ELR (cell line): Measurements from ENCODE around the gene PDE10A.

Source experiments
- DNase-seq: peaks from one replicate; pipeline ENCODE4 v3.0.0-alpha.2; 2015; ENCODE audit warnings: low read depth

PDE10A gene

DNA sequence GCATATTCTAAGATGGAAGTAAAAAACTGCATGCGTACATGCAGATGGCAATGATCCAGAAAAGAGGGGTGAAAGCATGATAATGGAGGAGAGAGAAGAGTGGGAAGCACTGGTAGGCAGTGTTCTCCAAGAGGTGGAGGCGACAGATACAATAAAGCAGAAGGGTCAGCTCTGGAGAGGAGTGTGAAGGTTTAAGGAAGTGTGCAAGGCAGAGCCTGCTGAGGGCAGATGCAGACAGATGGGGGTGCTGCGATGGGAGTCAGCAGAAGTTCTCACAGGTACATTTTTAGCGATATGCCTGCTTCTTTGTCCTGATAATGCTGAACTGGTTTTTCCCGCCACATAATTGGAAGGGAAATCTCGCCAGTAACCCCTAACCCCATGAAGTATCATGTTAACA lies 272.6 kb downstream of the PDE10A start:
- no peak for DNase-seq

DNA sequence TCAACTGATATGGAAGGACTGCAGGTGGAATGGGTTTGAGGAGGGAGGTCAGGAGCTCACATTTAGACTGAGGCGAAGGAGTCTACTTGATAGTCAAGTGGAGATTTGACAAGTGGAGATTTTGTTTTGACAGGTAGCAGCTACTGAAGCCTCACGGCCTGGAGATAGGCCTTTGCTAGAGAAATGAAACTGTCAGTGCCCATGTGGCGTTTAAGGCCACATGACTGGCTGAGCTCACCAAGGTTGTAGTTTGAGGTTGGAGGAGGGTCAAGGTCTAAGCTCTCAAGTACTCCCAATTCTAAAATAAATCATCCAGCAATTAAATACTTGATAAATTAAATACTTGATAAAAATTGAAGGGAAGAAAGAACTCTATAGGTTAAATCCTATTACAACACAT lies 273.5 kb downstream of the PDE10A start:
- no peak for DNase-seq

DNA sequence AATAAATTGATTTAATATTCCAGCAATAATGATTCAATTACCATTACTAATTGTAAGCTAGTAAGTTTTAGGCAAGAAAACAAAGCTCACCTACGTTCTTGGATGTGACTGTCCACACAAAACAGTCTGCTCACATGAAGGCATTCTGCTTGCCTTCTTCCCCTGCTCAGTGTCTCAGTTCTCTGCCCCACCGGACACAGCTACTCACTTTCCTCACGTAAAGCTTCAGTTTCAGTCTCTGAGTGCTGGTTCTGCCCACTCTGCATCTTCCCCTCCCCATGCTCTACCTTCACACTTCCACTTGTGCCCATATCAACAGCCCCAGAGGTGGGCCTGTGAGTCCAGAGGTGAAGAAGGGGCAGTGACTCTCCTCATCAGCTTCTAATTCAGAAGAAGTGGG lies 279.7 kb downstream of the PDE10A start:
- no peak for DNase-seq

DNA sequence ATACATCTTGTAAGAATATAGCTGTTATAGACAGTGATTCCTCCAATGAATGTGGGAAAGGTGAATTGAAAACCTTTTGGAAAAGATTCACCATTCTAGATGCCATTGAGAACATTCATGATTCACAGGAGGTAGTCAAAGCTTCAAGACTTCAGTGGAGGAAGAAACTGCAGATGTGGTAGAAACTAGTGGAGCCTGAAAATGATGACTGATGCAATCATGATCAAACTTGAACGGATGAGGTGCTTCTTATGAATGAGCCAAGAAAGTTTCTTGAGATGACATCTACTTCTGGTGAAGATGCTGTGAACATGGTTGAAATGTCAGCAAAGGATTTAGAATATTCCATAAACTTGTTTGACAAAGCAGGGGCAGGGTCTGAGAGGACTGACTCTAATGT lies 286.9 kb downstream of the PDE10A start:
- DNase-seq = no peak

DNA sequence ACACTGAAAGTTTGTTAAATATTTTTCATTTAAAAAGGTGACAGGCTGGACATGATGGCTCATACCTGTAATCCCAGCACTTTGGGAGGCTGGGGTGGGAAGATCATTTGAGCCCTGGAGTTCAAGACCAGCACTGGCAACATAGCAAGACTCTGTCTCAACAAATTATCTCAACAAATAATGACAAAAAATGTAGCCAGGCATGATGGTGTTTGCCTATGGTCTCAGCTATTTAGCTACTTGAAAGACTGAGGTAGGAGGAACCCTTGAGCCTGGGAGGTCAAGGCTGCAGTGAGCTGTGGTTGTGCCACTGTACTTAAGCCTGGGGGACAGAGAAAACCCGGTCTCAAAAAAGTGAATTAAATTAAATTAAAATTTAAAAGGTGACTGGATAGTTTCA lies 297.7 kb downstream of the PDE10A start:
- DNase-seq = no peak

DNA sequence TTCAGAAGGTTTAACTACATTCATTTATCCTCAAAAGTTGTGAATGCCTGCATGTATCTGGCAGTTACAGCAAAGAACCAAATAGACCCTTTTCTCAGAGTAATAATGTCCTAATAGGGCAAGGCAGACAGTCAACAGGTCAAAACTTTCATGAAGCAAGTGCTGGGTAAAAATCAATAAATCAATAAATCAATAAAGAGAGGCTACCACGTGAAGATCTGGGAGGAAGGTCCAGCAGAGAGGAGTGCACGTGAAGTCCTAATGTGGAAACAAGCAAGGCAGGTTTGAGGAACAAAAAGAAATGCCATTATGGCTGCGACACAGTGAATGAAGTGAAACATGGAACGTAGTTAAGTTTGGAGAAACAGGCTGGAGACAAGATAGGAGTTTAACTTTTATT lies 317.3 kb downstream of the PDE10A start:
- DNase-seq = no peak

DNA sequence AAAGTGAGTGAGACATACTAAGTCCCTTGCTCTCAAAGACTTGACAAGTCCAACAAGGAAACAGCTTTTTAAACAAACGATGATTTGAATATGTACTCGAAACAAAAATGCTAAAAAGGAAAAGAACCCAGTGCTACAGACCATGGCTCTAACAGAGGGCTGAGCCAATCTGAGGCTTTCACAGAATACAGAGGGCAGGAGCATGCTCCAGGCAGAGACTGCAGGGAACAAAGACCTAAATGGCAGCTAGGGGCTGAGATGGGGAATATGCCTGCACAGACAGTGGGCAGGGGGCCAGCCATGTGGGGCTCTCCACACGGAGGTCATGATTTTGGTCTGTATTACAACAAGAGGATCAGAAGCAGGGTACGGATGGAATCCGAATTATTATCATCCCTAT lies 322.5 kb downstream of the PDE10A start:
- no peak for DNase-seq

DNA sequence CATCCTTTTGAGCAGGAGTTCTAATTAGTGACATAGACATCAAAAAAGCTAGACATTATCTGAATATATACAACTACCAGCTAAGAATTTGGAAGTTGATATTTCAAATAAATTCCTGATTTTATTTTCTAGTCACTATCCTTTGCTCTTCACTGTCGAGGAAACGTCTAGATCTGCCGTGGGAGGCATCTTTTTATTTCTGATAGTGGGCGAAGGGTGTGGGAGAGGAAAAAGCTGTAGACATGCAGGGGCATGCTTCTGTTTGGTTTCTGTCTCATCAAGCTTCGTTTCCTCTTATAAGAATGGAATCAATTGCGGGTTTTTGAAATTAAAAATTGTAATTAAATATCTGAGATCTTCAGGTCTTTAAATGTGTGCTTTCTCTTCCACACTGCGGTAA lies 337.4 kb downstream of the PDE10A start:
- DNase-seq = no peak

DNA sequence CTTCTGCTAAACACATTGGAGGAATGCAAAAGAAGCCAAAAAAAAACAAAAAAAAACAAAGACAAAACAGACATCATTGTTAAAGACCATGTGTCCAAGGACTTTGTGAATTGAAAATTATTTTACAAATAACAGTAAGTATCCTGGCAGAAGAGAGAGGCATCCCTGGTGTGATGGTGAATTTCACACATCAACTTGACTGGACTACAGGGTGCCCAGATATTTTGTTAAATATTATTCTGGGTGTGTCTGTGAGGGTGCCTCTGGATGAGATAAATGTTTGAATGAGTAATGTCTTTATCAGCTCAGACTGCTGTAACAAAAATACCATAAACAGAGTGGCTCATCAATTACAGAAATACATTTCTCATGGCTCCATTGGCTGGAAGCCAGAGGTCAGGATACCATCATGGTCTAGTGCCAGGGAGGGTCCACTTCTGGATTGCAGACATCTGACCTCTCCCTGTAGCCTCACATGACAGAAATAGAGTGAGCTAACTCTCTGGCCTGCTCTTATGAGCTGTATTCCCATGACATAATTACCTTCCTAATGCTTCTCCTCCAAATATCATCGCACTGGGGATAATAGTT lies 341.4 kb downstream of the PDE10A start:
- DNase-seq = no peak

DNA sequence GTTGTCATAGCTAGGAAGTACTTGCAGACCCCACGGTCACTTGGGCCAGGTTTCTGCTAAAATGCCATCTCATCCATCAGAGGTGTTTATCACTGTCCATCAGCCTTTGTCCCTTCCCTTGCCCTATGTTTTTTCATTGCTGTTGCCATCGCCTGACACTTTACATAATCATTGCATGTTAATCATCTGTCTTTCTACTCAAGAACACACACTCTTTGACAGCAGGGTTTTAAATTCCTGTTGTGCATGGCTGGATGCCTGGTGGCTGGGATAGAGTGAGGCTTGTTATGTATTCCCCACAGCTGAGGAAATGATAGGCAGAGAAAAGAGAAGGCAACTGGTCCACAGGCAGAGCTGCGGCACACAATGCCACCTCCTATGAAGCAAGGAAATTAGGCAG lies 341.9 kb downstream of the PDE10A start:
- no peak for DNase-seq

DNA sequence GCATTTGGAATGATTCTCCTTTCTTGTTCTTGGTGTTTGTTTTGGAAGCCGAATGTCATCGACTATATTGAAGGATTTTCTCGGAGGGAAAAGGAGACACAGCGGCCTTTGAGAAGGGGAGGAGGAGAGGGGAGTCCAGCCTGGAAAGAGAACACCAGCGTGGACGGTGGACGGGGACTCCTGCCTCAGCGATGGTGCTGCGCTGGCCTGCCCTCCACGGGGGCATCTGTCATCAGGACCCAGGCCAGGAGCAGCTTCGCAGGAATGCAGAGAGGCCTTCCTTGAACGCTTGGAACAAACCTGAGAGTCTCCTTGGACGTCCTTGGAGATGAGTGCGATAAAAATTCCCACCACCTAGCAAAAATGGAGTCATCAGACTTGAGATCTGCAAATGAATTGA lies 345.3 kb downstream of the PDE10A start:
- DNase-seq = no peak

DNA sequence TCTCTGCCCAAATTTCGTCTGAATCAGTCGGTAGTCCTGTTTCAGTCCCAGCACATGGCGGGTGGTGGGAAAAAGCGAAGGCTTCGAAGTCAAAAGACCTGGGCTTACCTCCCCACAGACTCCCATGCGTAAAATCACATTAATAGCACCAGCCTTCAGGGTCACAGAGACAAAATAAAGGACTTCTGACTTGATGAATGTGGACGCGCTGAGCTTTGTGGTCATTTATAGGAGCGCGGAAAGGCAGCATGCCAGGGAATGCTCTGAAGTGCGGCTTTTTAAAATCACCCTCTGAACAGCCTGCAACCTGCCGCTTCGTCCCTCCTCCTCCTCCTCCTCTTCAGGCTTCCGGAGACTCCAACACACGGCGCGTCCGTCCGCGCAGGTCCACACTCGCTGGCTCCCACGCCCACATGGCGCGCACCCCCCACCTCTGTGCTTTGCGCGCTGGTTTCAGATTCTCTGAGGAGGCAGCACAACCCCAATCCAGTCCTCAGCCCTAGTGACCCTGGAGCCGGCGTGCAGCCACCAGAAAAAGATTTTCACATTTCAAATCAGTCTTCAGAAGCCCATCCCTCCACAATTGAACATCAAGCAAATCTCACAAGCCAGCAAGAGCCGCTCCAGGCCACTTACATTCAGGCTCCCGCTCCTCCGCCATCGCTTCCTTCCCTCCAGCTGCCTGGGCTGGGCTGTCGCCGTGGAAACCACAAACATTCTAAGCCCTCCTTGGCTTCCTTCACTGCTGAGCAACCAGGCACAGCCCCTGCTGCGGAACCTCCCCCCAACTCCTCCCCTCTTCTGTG lies 353.9 kb downstream of the PDE10A start, which contains the start of gene C6orf118:
Gene C6orf118 (minus strand): TSS at position 680 of the 806 bp plus-strand sequence. CDS start 19 bp downstream, at position 661.
- DNase-seq = no peak

DNA sequence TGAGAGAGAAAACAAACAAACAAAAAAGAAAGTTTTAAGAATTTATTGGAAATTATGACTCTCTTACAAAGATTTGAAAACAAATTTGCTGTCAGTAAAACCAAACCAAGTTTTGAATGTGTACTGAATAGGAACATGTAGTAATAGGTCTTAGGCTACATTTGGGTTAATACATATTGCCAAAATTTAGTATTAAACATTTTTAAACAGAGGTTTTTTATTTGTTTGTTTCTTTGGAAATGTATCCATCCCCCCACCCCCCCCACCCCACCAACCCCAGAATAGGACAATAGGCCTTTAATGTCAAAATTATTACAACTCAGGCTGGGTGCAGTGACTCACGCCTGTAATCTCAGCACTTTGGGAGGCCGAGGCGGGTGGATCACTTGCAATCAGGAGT lies 356.1 kb downstream of the PDE10A start:
- DNase-seq = no peak

DNA sequence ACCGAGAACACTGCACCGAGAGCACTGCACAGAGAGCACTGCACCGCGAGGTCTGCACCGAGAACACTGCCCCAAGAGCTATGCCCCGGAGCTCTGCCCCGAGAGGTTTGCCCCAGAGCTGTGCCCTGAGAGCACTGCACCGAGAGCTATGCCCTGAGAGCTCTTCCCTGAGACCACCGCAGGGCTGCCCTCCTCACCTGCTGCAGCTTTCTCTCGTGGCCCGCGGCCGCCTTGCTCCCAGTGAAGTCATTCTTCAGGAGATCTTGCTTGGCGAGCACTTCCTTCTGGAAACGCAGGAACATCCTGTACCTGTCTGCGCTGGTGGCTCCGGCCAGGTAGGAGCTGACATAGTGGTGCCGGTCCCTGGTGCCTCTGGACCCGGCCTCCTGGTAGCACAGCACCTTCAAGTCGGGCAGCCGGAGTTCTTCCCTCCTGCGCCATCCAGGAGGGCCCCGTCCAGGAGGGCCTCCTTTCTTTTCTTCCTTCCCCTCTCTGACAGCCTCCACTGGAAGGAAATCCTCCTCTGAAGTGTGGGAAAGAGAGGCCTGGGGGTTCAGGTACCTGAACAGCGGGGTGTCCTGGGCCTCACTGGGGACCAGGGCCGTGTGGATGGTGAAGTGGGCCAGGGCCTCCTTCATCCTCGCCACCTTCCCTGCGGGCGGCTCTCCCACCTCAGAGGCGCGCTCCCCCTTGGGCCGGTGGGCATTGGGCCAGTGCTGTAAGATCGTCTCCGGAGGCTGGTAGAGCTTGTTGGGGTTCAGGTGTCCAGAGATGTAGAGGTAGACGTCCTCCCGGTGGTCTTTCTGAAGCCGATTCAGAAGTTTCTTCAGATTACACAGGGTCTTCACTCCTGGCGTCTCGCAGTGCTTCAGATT lies 361.4 kb downstream of the PDE10A start:
- DNase-seq = no peak

DNA sequence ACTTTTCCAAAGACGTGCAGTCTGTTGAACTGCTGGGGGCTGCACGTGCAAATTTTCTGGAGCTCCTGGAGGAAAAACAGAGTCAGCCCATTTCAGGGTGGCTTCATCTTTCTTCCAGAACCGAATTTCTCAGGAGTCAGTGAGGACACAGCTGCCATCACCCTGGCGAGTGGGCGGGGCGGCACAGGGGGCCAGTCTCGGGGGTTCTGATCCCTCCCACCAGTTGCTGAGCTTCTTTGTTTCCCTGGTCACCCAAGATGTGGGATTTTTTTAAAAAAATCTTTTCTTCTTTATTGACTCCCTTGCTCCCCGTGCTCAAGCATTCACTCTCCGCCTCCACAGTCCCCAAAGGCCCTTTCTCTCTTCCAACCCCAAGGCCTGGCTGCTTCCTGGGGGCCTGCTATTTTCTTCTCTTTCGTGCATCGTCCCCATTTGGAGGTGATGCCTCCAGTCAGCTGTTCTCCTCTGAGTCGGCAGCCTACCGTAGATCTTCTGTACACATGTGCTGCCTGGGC lies 362.6 kb downstream of the PDE10A start:
- DNase-seq = no peak

DNA sequence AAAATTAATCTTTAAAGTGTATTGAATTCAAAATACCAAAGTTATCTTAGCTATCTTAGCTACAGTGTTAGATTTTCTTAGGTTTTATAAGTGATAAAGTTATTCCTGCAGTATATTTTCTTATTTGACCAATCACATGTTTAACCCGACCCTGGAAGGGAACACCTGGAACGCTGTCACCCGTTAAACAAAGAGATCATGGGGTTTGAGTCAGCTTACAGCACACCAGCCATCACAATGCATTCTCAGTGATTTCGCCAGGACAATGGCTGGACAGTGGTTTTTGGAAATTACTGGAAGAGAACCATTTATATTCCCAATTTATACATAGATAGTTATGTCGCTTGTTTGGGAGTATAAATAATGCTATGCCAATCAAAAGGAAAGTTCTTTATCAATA lies 364.2 kb downstream of the PDE10A start:
- DNase-seq = no peak

DNA sequence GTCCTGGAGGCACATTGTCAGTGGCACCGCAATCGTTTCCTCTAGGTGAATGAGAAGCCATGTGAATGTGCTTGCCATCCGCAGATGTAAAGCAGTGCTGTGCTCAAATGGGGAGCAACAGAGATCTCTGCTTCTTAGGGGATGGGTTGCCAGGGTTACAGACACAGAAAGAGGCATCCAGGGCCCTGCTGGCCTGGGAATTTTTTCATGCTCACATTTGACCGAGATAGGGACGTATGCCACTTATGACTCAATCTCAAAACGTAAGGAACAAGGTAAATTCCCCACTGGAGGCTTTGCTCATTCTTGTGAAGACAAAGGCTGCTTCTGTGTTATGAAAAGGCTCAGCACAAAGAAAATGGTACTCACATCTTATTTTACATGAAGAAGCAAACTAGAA lies 364.6 kb downstream of the PDE10A start:
- DNase-seq = no peak

DNA sequence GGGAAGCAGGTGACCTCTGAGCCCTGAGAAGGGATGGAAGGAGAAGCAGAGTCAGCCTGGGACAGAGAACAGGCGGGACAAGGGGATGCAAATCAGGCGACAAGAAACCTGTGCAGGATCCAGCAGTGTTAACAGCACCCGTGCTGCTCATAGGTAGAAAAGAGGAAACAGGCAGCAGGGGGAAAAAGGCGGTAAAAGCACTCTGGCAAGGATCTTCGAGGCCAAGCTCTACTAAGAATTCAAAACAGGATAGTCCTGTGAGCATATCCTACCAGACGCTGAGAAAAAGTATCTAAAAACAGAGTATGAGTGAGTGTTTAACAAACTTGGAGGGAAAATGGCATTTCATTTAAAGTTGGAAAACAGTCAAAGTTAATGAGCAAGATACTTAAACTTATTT lies 370.4 kb downstream of the PDE10A start:
- DNase-seq = no peak
